Endothelial cell of umbilical vein (primary cell): ENCODE measurements around the gene LMO1.
A peak's percentile ranks its signal among the peaks of the same experiment; 100 is the strongest.

ENCODE experiments used
- EZH2 ChIP-seq: IDR thresholded peaks from 2 replicates; pipeline ENCODE4 v1.6.1; 2012; ENCODE audit warnings: borderline replicate concordance, low read depth, mild to moderate bottlenecking, moderate library complexity, low read length, inconsistent platforms; ENCODE audit not compliant: severe bottlenecking
- FOS ChIP-seq: IDR thresholded peaks from 2 replicates; pipeline ENCODE4 v1.6.1; 2011; ENCODE audit warnings: mild to moderate bottlenecking, low read length, moderate library complexity, borderline replicate concordance; ENCODE audit not compliant: insufficient read depth
- GATA2 ChIP-seq: IDR thresholded peaks from 2 replicates; pipeline ENCODE4 v1.7.0; 2011; ENCODE audit warnings: low read depth, mild to moderate bottlenecking, moderate library complexity, mixed read lengths, low read length; ENCODE audit not compliant: insufficient read length, insufficient read depth
- JUN ChIP-seq: IDR thresholded peaks from 2 replicates; pipeline ENCODE4 v1.6.1; 2011; ENCODE audit warnings: borderline replicate concordance, low read depth; ENCODE audit not compliant: insufficient read length, insufficient read depth
- MYC ChIP-seq: IDR thresholded peaks from one replicate; pipeline ENCODE4 v1.6.1; 2011; ENCODE audit warnings: mild to moderate bottlenecking, low read depth, low read length
- POLR2A ChIP-seq: IDR thresholded peaks from 2 replicates; pipeline ENCODE4 v1.6.1; 2012; ENCODE audit warnings: low read depth, mild to moderate bottlenecking, control low read depth, low read length
- POLR2AphosphoS5 ChIP-seq: IDR thresholded peaks from 2 replicates; pipeline ENCODE4 v1.6.1; 2012; ENCODE audit warnings: low read depth, mild to moderate bottlenecking, control low read depth, low read length, moderate library complexity; ENCODE audit not compliant: insufficient read depth
- TF ChIP-seq, protein P1 (sequence below), 2 donors: IDR thresholded peaks; 1 replicate in 1 of 2; 2 replicates in 1 of 2; pipeline ENCODE4 v1.5.1; 2011; ENCODE audit warnings: low read length in 2 of 2, mild to moderate bottlenecking in 2 of 2, moderate library complexity in 2 of 2, control low read depth in 1 of 2, inconsistent platforms in 1 of 2, low read depth in 1 of 2; ENCODE audit not compliant: insufficient read depth in 1 of 2; ENCODE audit errors: extremely low read depth in 1 of 2
- TF ChIP-seq, protein P2 (sequence below): IDR thresholded peaks from 2 replicates; pipeline ENCODE4 v1.6.1; 2011; ENCODE audit not compliant: insufficient read depth, insufficient read length

- TF ChIP-seq, protein P1, sequence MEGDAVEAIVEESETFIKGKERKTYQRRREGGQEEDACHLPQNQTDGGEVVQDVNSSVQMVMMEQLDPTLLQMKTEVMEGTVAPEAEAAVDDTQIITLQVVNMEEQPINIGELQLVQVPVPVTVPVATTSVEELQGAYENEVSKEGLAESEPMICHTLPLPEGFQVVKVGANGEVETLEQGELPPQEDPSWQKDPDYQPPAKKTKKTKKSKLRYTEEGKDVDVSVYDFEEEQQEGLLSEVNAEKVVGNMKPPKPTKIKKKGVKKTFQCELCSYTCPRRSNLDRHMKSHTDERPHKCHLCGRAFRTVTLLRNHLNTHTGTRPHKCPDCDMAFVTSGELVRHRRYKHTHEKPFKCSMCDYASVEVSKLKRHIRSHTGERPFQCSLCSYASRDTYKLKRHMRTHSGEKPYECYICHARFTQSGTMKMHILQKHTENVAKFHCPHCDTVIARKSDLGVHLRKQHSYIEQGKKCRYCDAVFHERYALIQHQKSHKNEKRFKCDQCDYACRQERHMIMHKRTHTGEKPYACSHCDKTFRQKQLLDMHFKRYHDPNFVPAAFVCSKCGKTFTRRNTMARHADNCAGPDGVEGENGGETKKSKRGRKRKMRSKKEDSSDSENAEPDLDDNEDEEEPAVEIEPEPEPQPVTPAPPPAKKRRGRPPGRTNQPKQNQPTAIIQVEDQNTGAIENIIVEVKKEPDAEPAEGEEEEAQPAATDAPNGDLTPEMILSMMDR (IDR thresholded peaks at IDR 0.05; ENCODE audit: extremely low read depth in 1 of 2, insufficient read depth in 1 of 2, low read depth in 1 of 2, low read length in 2 of 2) = peak; percentile 84 to 90
- no peak for TF ChIP-seq EZH2
- no peak for TF ChIP-seq POLR2A
- TF ChIP-seq POLR2AphosphoS5 = no peak
- no peak for TF ChIP-seq JUN
- TF ChIP-seq FOS = no peak
- TF ChIP-seq, protein P2, sequence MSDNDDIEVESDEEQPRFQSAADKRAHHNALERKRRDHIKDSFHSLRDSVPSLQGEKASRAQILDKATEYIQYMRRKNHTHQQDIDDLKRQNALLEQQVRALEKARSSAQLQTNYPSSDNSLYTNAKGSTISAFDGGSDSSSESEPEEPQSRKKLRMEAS = no peak
- TF ChIP-seq MYC = no peak
- no peak for TF ChIP-seq GATA2
These were observed 38.1 kb downstream of the LMO1 start for GRCh38 chr11:8225589-8226036.
